HL-60/S4 treated with retinoic acid at 250 ng/mL for 4 days and 3 days (cell line): ENCODE measurements around the gene SERPINA12.
"Not testable (repeated sequence)": the region's sequence is repeated elsewhere in the genome, so short reads cannot be mapped to it uniquely, and the experiment has no call there.

ENCODE experiments used
- in situ Hi-C: fragments of 300-500 bp; cut with MboI; formaldehyde crosslinking; loops from 2 replicates; pipeline ENCODE4 v1.7.0; 2022; ENCODE audit warnings: low sequenced_read_pairs

Gene SERPINA12

DNA sequence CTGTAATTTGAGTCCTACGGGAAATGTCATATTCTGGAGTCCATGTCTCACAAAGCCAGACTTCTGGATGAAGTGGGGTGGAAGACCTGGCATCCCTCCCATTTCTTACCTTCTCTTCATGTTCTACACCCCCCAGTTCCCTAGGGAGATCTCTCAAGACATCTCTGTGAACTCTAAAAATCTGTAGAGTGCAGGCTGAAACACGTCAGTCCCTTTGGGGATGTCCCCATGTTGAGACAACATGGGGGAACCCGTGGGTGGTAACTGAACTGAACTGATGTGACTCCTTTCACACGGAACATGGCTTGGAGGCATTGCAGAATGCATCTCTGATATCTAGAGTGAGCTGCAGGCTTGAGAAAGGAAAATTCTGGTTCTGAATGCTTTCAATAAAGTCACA is 15.2 kb downstream of the SERPINA12 start:
- in situ Hi-C loops: no loop called here

DNA sequence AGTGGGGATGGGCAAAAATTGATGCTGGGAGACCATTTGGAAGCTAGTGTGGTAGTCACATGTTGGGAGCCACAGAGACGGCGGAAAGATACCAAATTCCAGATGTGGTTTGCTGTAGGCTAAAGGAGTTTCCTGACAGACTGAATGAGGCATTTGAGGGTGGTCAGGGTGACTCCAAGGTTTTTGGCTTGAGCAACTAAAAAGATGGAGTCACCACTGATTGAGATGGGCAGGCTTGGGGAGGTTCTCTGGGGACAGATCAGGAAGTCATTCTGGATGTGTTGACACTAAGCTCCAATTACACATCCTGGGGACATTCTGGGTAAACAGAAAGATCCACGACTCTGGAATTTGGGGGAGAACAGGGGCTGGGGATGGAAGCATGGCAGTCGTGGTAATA is 17.8 kb downstream of the SERPINA12 start:
- in situ Hi-C loops: no loop called here

DNA sequence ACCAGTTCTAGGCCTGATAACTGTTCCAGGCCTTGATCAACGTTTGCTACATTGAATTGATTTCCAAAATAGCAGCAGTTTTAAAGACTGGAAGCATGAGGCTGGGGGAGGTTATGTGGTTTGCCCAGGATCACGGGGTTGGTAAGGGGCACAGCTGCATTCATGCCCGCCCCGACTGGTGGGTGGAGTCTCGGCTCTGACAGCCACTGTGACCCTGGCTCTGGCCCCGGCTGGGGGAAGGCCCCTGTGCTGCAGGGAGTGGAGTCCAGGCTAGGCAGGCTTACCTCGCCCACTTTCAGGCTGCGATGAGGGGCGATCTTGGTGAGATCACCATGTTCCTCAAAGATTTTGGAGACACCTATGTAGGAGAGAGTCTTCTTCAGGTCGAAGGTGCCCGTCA is 19.9 kb downstream of the SERPINA12 start:
- in situ Hi-C loops: no loop called here

DNA sequence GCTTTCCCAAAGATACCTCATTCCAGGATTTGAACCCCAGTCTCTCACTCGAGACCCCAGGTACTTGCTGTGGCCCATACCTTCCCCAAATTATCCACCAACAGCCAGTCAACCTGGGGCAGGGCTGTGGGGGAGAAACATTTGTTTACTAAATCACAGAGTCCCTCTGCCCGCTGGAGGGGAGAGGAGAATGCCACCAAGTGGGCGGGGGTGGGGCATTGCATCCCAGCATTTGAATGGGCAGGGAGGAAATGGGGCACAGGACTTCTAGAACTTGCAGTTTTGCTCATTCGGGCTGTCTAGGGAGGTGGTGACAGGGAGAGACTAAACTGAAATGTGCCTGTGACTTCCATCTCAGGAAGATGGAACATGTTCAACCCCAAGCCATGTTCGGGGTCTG is 22.4 kb downstream of the SERPINA12 start:
- in situ Hi-C loops: no loop called here

DNA sequence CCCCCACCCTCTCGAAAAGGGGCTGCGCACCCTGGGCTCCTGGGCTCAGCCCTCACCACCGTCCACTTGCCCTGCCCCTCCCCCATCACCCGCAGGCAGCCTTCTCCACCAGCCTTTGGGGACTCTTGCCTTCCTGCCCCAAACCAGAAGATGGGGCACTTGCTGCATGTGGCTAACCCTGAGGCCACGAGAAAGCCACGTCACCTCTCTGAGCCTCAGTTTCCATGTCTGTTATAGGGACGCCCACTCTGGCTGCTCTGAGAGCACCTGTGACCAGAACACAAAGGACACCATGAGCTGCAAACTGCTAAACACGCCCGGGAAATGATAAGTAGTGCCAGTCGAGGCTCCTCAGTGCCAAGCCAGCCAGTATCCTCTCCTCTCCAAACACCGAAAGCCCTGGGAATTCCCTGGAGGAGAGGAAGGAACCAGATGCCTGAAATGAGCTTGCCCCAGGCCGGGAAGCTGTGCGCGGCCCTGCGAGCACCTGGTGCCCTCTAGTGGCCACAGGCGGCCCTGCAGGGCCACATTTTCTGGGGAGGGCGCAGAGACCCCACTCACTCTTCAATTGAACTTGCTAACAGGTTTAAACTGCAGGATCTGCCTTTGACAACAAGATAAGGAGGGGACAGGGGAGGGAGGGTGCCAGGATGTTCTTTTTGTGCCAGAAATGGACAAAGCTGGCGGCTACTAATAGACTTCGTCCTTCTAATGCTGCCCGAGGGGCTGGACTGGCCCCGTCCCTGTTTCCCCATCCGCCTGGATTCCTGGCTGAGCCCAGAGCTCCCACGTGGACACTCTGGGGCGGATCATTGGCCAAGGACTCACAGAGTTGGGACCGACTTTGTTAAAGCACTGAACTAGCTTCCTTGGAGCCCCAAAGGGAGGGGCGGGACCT is 23.1 kb downstream of the SERPINA12 start:
- in situ Hi-C loops: no loop called here

DNA sequence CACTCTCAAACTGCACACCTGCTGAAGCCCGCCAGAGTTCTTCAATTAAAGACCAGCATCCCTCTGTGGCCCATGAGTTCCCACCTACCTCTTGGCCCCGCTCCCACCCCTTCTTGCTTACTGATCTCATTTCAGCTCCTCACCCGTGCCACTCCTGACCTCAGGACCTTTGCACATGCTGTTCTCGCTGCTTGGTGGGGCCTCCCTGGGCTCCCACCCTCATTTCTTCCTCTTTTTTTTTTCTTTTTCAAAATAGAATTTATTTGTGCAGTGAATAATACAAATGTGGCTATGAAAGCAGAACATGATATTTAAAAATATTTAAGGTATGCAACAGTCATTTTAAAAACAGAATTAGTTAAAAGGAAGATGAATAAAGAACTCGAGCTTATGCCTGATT is 24.8 kb downstream of the SERPINA12 start:
- in situ Hi-C loops: no loop called here

DNA sequence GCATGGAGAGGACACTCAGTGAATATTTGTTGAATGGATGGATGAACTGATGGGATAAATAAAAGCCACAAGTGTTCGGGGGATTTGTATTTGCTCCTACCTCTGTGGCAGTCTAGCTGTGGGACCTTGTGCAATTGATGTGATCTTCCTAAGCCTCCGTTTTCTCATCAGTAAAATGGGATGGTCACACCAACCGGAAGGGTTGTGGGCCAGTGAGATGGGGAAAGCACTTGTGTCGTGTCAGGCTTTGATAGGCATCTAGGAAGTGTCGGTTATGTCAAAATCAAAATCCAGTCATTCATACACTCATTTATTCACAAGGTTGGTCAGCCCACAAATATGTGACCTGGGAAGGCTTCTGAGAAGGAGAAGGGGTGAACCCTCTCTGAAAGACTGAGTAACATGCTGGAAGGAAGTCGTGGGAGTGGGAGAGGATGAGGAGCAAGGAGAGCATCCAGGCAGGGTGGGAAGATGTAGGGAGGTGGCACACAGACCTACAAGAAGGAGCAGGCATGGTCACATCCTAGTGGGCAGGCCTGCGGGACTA is 25.5 kb downstream of the SERPINA12 start:
- in situ Hi-C loops: no loop called here

DNA sequence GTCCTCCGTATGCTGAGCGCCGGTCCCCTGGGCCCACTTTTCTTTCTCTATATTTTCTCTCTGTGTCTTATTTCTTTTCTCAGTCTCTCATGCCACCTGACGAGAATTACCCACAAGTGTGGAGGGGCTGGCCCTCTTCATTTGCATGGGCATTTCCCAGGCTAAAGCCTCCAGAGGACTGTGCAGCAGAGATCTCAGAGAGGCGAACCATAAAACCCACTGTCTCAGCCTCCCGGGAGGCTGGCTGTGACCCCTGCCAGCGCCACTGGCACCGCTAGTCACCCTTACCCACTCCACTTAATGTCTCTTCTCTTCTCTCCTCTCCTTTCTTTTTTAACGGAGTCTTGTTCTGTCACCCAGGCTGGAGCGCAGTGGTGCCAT is 26.2 kb downstream of the SERPINA12 start:
- in situ Hi-C loops: no loop called here

DNA sequence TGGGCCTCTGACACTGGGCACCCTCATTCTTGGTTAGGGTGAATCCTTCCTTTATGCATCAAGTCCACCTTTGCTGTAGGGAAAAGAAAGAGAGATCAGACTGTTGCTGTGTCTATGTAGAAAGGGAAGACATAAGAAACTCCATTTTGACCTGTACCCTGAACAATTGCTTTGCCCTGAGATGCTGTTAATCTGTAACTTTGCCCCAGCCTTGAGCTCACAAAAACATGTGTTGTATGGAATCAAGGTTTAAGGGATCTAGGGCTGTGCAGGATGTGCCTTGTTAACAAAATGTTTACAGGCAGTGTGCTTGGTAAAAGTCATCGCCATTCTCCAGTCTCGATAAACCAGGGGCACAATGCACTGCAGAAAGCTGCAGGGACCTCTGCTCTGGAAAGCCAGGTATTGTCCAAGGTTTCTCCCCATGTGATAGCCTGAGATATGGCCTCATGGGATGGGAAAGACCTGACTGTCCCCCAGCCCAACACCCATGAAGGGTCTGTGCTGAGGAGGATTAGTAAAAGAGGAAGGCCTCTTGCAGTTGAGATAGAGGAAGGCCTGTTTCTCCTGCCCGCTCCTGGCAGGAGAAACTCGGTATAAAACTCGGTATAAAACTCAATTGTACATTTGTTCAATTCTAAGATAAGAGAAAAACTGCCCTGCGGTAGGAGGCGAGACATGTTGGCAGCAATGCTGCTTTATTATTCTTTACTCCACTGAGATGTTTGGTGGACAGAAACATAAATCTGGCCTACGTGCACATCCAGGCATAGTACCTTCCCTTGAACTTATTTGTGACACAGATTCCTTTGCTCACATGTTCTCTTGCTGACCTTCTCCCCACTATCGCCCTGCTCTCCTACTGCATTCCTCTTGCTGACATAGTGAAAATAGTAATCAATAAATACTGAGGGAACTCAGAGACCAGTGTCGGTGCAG is 26.9 kb downstream of the SERPINA12 start:
- in situ Hi-C loops: not testable (repeated sequence)

DNA sequence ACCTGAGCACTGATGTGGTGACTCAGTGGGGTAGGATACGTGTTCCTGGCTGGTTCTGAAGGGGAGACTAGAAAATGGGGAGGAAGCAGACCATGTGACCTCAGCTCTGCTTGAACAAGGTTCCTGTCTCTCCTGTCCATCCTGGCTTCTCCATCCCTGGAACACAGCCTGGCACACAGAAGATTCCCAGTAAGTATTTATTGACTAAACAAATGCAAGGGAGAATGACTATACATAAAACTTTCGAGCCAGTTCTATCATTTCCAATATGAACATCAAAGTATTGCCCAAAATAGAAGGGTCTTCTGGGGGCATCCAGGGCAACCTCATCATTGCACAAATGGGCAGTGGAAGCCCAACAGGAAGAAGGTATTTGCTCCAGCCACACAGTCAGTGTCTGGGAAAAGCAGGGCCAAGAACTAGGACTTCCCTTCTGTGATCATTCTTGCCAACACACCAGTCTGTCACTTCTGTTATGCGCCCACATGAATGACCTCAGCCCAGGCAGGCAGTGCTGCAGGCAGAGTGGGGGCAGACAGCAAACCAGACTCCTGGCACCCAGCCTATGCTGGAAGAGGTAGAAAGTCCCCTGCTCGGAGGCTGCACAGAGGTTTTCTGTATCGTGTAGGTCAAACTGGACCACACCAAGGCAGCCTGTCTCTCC is 27.7 kb downstream of the SERPINA12 start:
- in situ Hi-C loops: no loop called here

DNA sequence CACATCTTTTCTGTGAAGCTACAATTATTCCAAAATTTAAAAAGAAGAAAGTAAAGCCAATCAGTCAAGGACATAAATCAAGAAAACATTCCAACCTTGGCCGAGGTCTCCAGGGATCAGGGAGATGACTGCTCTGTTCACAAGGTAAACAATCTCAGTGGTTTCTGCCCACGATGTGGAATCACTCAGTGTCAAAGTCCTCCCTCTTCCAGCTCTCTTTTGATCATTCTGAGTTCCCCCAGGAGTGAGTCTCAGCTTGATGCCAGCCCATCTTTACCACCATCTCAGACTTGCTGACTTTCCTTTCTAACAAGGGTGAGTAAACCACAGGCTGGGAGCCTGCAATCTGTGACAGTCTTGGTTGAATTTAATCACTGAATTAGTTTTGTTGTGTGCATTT is 28.5 kb downstream of the SERPINA12 start:
- in situ Hi-C loops: no loop called here

DNA sequence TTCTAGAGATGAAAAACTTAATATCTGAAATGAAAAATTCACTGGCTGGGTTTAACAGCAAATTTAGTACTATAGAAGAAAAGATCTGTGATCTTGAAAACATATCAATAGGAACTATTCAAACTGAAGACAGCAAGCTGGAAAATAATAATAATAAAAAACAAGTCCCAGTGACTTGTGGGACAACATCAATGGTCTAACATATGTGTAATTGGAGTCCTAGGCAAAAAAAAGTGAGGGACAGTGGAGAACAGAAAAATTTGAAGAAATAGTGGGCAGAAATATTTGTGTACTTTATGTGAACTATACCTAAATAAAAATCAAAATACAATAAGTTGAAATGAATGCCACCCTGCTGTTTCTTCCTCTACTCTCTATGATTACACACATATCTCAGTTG is 30.8 kb downstream of the SERPINA12 start:
- in situ Hi-C loops: no loop called here

DNA sequence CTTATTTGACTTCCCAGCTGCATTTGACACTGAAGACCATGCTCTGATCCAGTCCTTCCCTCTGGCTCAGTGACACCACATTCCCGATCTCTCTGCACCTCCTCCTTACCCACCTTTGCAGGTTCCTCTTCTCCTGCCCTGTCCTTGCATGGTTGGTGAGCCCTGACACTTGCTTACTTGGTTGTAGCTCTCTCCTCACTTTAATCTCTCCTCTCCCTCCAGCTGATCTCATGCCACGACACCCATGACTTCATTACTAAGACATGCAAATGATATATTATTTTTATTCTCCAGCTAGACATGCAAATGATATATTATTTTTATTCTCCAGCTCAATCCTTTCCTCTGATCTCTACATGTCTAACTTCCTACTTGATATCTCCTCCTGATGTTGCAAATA is 33.2 kb downstream of the SERPINA12 start, which contains the start of gene SERPINA9:
Gene SERPINA9 (minus strand): TSS at position 175 of the 400 bp plus-strand sequence. CDS start 6,357 bp downstream, outside the sequence.
- in situ Hi-C loops: no loop called here

DNA sequence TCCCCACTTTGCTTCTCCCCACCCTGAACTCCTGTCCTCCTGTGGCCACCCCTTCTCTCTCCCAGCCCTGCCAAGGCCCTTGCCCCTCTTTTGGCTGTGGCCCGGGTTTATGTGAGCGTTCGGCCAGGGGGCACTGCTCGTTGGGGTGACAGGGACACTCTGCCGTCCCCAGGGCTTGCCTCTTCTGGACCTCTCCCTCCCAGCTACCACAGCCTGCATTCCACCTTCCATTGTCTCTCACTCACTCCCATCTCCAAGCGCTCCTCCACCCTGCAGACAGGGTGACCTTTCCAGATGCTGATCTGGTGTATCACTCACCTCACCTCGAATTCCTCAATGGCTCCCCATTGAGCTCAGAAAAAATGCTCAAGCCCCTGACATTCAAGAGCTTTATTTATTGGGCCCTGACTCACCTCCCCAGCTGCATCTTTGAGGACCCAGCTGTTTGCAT is 34.7 kb downstream of the SERPINA12 start:
- in situ Hi-C loops: no loop called here

DNA sequence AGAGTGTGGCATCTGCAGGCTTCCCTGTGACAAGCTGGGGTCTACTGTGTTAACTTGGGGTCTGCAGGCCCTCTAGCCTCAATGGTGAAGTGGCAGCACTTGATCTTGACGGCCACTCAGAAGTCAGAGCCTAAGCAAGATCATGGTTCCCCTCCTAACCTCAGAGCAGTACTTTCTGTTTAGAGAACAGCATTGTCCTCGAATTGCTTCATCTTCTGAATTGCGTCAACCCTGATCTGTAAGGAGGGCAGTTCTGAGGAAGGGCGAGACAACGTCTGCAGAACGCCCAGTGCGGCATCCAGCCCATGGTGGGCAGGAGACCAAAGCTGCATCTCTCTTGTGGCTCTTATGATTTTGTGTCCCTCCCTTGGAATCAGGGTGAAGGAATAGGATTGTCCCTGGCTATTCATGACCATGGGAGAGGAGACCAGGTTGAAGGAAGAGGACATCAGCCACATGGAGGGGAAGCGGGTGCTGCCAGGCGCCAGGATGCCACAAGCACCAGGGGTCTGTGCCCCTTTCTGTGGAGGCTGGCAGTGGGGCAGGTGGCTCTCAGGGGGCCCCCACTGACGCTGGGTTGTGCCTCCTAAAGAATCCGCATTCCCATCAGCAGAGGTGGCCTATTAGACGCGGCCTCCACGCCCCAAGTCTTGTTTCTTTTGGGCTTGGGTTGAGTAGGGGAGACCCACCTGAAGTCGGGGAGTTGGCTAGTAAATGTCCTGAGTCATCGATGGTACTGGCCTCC is 35.4 kb downstream of the SERPINA12 start:
- in situ Hi-C loops: no loop called here

DNA sequence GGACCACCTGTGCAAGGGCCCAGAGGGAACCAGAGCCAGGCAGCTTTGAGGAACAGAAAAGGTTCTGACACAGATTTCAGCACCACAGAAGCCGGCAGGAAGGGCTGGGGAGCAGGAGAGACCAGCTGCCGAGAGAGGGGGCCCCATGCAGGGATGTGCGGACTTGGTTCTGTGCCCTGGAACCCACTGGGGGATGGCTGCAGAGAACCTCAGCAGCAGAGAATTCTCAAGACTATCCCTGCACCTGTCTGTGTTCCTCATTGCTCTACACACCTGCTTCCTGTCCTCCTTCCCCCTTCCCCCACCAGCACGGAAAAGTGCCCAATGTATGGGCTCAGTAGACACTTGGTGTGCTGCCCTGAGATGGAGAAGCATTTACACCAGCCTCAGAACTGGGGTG is 36.4 kb downstream of the SERPINA12 start:
- in situ Hi-C loops: no loop called here

DNA sequence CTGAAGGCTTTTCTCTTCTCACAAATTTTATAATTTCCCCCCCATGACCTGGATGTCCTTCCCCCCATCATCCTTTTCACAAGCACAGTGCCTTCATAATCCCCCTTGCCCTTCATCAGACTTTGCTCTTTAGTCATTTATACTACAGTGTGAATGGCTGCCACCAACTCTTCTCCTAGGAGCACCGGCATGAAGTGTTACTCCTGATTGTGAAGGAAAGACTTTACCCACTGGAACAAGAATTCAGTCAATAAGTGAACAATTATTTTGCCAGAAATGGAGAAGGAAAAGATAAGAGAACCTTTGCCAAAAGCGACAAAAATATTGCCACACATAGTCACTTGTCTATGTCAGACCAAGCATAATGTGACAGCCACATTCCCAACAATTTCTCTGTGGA is 38.2 kb downstream of the SERPINA12 start:
- in situ Hi-C loops: no loop called here

DNA sequence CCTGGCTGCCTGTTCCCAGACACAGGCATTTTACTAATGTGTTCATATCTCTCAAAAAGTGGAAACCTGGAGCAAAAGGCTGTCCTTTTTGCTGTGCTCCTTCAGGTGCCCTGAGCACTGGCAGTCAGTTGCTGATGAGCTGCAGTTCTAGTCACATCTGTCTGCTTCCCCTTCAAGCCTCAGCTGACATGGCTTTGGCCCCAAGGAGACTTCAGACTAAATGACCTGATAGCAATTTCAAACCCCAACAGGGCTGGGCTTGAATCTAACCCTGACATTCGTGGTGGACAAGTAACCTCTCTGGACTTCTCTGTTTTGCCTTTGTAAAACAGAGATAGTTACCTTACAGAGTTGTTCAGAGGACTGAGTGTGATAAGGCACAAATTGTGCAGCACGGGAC is 39.0 kb downstream of the SERPINA12 start:
- in situ Hi-C loops: no loop called here

DNA sequence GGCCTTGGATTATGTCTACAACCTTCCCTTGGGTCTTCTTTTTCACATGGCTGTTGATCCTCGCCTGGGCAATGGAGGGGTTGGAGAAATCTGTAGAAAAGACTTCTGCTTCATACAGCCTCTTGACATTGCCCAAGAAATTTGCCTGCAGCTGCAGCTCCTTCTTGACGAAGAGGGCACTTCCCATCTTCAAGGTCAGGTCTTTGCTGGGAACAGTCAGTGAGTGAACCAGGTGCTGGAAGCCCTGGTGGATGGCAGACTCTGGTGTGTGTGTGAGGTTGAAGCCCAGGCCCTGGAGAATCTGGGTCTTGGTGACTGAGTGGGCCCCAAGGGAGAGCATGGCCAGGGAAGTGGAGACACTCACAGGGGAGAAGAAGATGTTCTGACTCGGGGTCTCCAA is 40.0 kb downstream of the SERPINA12 start:
- in situ Hi-C loops: no loop called here
